Fibroblast of the aortic adventitia (primary cell): ENCODE results near the gene RALGDS. TPM values are rescaled to one million over a fixed set of nuclear protein-coding genes. Genes with fewer than 3 reads are reported as not detected.

Source experiments
- DNase-seq: peaks from one replicate; pipeline ENCODE4 v3.0.0-alpha.2; 2010; ENCODE audit warnings: low read depth
- H3K4me3 ChIP-seq: 2 replicates; pipeline ENCODE4 v1.5.1; 2011; ENCODE audit warnings: low read depth, mild to moderate bottlenecking, control low read depth, low read length, moderate library complexity
- total RNA-seq: library from RNA; depleted of rRNA; stranded (reverse); fragments of >200 nt; gene quantifications from 2 replicates; pipeline ENCODE4 v1.2.3, GENCODE V29; 2012; ENCODE audit warnings: low replicate concordance
- TF ChIP-seq, protein P1 (sequence below): IDR thresholded peaks from 2 replicates; pipeline ENCODE4 v1.5.1; 2011; ENCODE audit warnings: mild to moderate bottlenecking, low read length, control low read depth, inconsistent platforms; ENCODE audit not compliant: insufficient read depth

The RALGDS gene
- total RNA-seq, 1 donor, result 15.6 TPM

DNA sequence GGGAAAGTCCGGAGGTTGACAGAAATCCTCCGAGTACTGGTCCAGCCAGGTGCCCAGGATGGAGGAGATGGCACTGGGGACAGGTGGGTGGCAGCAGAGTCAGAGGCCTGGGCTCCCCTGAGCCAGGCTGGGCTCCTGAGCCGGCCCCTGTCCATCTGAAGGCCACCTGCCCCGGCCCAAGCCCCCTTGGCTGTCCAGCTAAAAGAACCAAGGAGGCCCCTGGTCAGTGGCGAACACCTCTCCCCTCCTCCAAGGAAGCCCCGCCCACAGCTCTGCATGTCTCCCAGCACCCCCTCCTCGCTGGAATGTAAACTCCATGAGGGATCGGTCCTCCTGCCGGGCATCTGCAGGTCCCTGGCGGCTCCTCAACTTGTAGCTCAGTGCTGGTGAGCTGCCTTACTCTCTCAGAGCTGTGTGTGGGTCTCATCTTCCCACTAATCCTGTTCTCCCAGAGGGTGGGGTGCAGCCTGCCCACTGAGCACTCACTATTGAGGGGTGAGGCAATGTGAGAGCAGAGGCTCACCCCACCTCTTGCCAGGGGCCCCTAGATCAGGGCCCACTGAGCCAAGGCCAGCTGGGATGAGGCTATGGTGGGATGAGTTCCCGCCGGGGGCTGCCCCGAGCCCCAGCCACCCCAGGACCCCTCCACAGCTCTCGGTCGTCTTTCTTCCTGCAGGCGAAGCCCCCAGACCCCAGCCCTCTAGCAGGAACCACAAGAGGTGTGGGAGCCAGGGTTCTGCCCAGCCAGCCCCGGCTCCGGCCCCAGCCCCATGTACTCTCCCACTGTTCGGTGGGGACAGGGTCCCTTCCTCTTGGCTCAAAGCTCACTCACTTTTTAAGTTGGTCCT lies 12.0 kb downstream of the RALGDS start:
- DNase-seq, result no peak
- TF ChIP-seq, protein P1, sequence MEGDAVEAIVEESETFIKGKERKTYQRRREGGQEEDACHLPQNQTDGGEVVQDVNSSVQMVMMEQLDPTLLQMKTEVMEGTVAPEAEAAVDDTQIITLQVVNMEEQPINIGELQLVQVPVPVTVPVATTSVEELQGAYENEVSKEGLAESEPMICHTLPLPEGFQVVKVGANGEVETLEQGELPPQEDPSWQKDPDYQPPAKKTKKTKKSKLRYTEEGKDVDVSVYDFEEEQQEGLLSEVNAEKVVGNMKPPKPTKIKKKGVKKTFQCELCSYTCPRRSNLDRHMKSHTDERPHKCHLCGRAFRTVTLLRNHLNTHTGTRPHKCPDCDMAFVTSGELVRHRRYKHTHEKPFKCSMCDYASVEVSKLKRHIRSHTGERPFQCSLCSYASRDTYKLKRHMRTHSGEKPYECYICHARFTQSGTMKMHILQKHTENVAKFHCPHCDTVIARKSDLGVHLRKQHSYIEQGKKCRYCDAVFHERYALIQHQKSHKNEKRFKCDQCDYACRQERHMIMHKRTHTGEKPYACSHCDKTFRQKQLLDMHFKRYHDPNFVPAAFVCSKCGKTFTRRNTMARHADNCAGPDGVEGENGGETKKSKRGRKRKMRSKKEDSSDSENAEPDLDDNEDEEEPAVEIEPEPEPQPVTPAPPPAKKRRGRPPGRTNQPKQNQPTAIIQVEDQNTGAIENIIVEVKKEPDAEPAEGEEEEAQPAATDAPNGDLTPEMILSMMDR, result no peak
- no peak overlapping the region for H3K4me3 ChIP-seq

DNA sequence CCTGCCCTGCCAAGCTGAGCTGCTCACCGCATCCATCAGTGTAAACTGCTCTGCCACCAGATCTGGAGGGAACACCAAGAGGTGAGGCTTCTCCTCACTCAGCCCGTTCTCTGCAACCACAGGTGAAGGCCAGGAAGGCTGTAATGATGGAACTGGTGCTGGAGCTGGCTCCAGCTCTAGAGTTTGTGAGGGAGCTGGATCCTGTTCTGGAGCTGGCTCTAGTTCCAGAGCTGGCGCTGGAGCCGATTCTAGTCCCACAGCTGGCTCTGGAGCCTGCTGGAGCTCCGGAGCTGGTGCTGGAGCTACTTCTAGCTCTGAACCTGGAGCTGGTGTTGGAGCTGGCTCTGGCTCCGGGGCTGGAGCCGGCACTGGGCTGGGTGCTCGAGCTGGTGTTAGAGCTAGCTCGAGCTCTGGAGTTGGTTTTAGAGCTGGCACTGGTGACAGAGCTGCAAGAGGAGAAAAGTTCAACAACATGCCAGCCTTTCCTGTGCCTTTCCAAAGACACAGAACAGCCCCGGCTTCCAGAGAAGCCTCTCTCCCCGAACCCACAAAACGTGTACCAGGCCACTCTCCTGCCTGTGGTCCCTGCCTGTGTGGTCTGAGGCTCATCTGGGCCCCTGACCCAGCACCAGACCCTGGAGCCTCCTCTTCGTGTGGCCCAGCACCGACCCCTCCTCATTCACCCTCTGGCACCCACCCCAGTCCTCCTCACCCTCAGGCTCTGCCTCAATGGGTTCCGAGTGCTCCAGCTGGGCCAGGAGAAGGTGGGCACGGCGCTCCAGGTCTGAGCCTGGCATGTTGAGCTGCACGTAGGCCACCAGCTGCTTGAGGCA lies 12.9 kb downstream of the RALGDS start:
- TF ChIP-seq, protein P1, result no peak
- no peak overlapping the region for H3K4me3 ChIP-seq
- DNase-seq, result no peak

DNA sequence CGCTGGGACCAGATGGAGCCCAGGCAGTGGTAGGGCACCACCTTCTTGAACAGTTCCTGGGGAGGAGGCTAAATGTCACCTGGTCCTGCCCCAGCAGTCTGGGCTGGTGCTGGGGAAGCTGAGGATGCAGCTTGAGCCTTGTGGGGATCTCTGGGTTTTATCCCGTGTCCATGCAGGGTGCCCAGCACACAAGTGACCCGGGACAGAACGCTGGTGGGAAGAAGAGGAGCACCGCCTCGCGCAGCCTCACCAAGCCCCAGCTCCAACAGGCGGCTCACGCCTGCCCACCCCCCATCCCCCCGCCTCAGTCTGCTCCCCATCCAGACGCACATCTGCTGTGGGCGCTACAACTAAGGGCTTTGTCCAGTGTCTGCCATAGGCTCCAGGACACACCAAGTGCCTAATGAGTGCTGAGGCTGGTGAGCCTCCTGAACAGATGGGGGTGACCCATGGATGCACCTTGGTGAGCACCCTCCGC lies 13.8 kb downstream of the RALGDS start:
- TF ChIP-seq, protein P1, result no peak
- no peak for DNase-seq
- no peak overlapping the region for H3K4me3 ChIP-seq

DNA sequence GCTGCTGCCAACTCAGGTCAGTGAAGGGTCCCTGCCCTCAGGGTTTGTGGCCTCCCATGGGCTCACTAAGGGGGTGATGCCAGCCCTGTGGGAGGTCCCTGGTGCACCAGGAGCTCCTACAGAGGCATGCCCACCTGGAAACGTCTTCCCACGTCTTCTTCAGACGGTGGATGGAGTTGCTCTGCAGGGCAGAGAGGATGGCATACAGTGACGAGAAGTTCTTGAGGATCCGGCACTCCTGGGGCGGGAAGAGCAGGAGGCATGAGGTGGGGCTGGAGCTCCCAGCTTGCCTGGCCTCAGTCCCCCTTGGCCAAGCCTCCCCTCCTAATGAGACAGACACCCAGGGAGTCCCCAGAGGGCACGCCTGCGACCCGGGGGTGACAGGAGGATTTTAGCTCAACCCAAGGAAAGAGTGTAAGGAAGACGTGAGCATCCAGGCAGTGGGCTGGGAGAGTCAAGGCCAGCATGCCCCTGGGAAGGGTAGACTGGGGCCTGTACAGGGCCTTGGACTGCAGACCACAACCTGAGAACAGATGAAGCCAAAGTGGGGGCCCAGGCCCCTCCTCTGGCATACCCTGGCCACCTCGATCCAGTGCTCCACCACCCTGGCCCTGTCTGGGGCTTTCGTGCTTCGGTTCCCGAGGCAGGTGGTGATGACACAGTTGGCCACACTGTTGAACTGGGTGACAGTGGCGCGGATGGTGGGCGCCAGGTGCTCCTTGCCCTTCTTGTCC lies 14.4 kb downstream of the RALGDS start:
- TF ChIP-seq, protein P1, result no peak
- no peak for DNase-seq
- H3K4me3 ChIP-seq, result no peak overlapping the region

DNA sequence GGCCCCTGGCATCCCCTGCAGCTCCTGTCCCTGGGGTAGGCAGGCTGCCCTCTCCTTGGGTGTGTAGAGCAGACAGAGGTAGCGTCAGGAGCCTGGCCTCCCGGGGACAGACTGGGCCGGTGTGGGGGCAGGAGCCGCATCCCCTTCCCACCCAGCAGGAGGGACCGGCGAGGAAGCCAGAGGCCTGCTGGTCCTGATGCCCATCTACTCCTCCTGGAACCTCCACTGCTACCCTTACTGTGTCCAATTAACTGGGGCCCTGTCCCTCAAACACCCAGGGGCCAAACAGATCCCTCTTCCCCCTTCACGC lies 15.6 kb downstream of the RALGDS start:
- TF ChIP-seq, protein P1, result no peak
- no peak overlapping the region for H3K4me3 ChIP-seq
- no peak for DNase-seq

DNA sequence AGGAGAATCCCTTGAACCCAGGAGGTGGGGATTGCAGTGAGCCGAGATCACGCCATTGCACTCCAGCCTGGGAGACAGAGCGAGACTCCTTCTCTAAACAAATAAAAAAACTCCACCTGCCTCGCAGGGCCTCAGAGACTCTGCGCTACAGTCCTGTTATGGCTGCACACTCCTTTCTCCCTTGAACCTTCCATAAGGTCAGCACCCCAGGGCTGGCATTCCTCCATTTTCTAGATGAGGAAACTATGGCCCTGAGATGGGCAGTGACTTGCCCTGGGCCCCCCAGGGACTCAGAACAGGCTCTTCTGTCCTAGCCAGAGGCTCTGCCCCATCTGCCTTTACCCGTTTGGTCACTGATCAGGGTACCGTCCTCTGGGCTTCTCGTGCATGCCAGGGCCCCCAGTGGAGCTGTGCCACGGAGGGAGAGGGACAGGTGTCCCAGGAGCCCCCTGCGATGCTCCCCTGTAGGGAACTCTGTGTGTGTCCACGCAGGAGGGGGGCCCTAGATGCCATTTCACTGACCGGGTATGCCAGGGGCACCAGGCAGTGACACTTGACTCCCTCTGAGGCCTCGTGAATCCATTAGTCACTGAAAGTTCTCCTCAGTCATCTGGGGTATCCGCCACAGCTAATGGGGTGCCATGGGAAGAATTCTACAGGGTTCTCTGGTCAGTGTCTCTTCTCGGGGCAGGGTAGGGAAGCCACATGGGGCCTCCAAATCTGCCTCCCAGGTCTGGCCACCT lies 16.2 kb downstream of the RALGDS start:
- DNase-seq, result no peak
- H3K4me3 ChIP-seq, result no peak overlapping the region
- TF ChIP-seq, protein P1, result no peak
